GM23338 (cell line): ENCODE results near the gene CMIP. TPM values are rescaled to one million over a fixed set of nuclear protein-coding genes. Genes with fewer than 3 reads are reported as not detected.

Source experiments
- ATAC-seq: fragments of 200-7000 bp; cut with Tn5 transposase; 3 replicates; pipeline ENCODE4 v1.9.1; 2020
- DNase-seq: peaks from one replicate; pipeline ENCODE4 v3.0.0-alpha.2; 2015; ENCODE audit warnings: low spot score
- H2AFZ ChIP-seq: fragments of 200-600 bp; sonication (generic); 2 replicates; pipeline ENCODE4 v1.8.0; 2016; ENCODE audit warnings: antibody characterized with exemption, mild to moderate bottlenecking, moderate library complexity
- H3F3A ChIP-seq: fragments of 200-600 bp; sonication (generic); replicated peaks from 2 replicates; pipeline ENCODE4 v1.8.0; 2017; ENCODE audit warnings: antibody characterized with exemption, mixed run types, low read depth
- H3K27ac ChIP-seq: fragments of 200-600 bp; sonication (generic); 2 replicates; pipeline ENCODE4 v1.6.1; 2016; ENCODE audit warnings: low read depth
- H3K27me3 ChIP-seq: fragments of 200-600 bp; sonication (generic); 2 replicates; pipeline ENCODE4 v1.8.0; 2016; ENCODE audit warnings: mild to moderate bottlenecking, mixed run types, moderate library complexity; ENCODE audit not compliant: insufficient read depth
- H3K36me3 ChIP-seq: fragments of 200-600 bp; sonication (generic); 2 replicates; pipeline ENCODE4 v1.8.0; 2016; ENCODE audit warnings: mild to moderate bottlenecking; ENCODE audit not compliant: insufficient read depth
- H3K4me1 ChIP-seq: fragments of 200-600 bp; sonication (generic); 2 replicates; pipeline ENCODE4 v1.8.0; 2016; ENCODE audit warnings: mild to moderate bottlenecking, moderate library complexity; ENCODE audit not compliant: insufficient read depth
- H3K4me2 ChIP-seq: fragments of 200-600 bp; sonication (generic); 2 replicates; pipeline ENCODE4 v1.7.1; 2017; ENCODE audit warnings: mixed run types
- H3K4me3 ChIP-seq: fragments of 200-600 bp; sonication (generic); 2 replicates; pipeline ENCODE4 v1.6.1; 2016; ENCODE audit warnings: mixed run types
- H3K79me2 ChIP-seq: fragments of 200-600 bp; sonication (generic); replicated peaks from 2 replicates; pipeline ENCODE4 v1.8.0; 2017; ENCODE audit warnings: mild to moderate bottlenecking; ENCODE audit not compliant: insufficient read depth
- H3K9me2 ChIP-seq: fragments of 200-600 bp; sonication (generic); 2 replicates; pipeline ENCODE4 v1.8.0; 2017; ENCODE audit not compliant: insufficient read depth
- H4K20me1 ChIP-seq: fragments of 200-600 bp; sonication (generic); replicated peaks from 2 replicates; pipeline ENCODE4 v1.8.0; 2017; ENCODE audit warnings: mild to moderate bottlenecking; ENCODE audit not compliant: insufficient read depth
- H3K27ac Mint-ChIP-seq: 2 replicates; pipeline ENCODE4 v1.8.0; 2020; ENCODE audit warnings: inconsistent platforms, mild to moderate bottlenecking, moderate library complexity, mixed read lengths
- H3K27me3 Mint-ChIP-seq: 3 replicates; pipeline ENCODE4 v1.8.0; 2022; ENCODE audit warnings: low read depth, mild to moderate bottlenecking, moderate library complexity, mixed read lengths, inconsistent platforms; ENCODE audit not compliant: insufficient read depth, poor library complexity
- H3K36me3 Mint-ChIP-seq: 3 replicates; pipeline ENCODE4 v1.8.0; 2021; ENCODE audit warnings: low read depth, mild to moderate bottlenecking, inconsistent platforms, moderate library complexity, mixed read lengths
- H3K4me1 Mint-ChIP-seq: 3 replicates; pipeline ENCODE4 v1.8.0; 2020; ENCODE audit warnings: mild to moderate bottlenecking, inconsistent platforms, mixed read lengths
- H3K4me3 Mint-ChIP-seq: 3 replicates; pipeline ENCODE4 v1.8.0; 2021; ENCODE audit warnings: moderate library complexity, mild to moderate bottlenecking, inconsistent platforms, mixed read lengths
- H3K9me3 Mint-ChIP-seq: 3 replicates; pipeline ENCODE4 v1.8.0; 2020; ENCODE audit warnings: moderate library complexity, mild to moderate bottlenecking, inconsistent platforms, mixed read lengths
- CREB1 ChIP-seq: fragments of 250-450 bp; sonication (Bioruptor Pico); IDR thresholded peaks from 2 replicates; pipeline ENCODE4 v1.5.0; 2020; ENCODE audit warnings: low read depth, mild to moderate bottlenecking, moderate library complexity
- CTCF ChIP-seq, 2 experiments: fragments of 200-600 bp in 1 of 2; sonication (generic) in 1 of 2; conservative IDR thresholded peaks; 2 replicates each; pipeline versions ENCODE4 v1.5.1 to v1.6.1; 2016 to 2017; ENCODE audit warnings: antibody characterized with exemption in 2 of 2, low read depth in 2 of 2, mild to moderate bottlenecking in 2 of 2, moderate library complexity in 1 of 2
- ETS1 ChIP-seq: IDR thresholded peaks from 2 replicates; pipeline ENCODE4 v1.6.1; 2016; ENCODE audit warnings: antibody characterized with exemption
- EZH2 ChIP-seq: fragments of 200-600 bp; sonication (generic); IDR thresholded peaks from one replicate; pipeline ENCODE4 v1.8.0; 2017; ENCODE audit warnings: antibody characterized with exemption, mild to moderate bottlenecking, low read depth; ENCODE audit not compliant: unreplicated experiment
- EZH2phosphoT487 ChIP-seq: fragments of 200-600 bp; sonication (generic); IDR thresholded peaks from one replicate; pipeline ENCODE4 v1.8.1; 2018; ENCODE audit warnings: antibody characterized with exemption; ENCODE audit not compliant: unreplicated experiment
- JUNB ChIP-seq: IDR thresholded peaks from one replicate; pipeline ENCODE4 v1.6.1; 2016; ENCODE audit warnings: antibody characterized with exemption; ENCODE audit not compliant: unreplicated experiment
- NANOG ChIP-seq: IDR thresholded peaks from 2 replicates; pipeline ENCODE4 v1.6.1; 2016; ENCODE audit warnings: antibody characterized with exemption, borderline replicate concordance
- POLR2AphosphoS5 ChIP-seq: IDR thresholded peaks from 2 replicates; pipeline ENCODE4 v1.6.1; 2016; ENCODE audit warnings: antibody characterized with exemption, low read depth
- REST ChIP-seq: IDR thresholded peaks from one replicate; pipeline ENCODE4 v1.6.1; 2018; ENCODE audit warnings: antibody characterized with exemption; ENCODE audit not compliant: unreplicated experiment
- STAT1 ChIP-seq: IDR thresholded peaks from one replicate; pipeline ENCODE4 v1.6.1; 2016; ENCODE audit warnings: antibody characterized with exemption; ENCODE audit not compliant: unreplicated experiment
- ZNF114 ChIP-seq: fragments of 250-450 bp; sonication (Bioruptor Pico); IDR thresholded peaks from 2 replicates; pipeline ENCODE4 v1.5.0; 2020; ENCODE audit warnings: mild to moderate bottlenecking, moderate library complexity
- ZNF331 ChIP-seq: fragments of 250-450 bp; sonication (Bioruptor Pico); IDR thresholded peaks from 2 replicates; pipeline ENCODE4 v1.5.0; 2020; ENCODE audit warnings: low read depth, mild to moderate bottlenecking, moderate library complexity
- ZNF462 ChIP-seq: fragments of 250-450 bp; sonication (Bioruptor Pico); IDR thresholded peaks from 2 replicates; pipeline ENCODE4 v1.5.0; 2020; ENCODE audit warnings: mild to moderate bottlenecking, moderate library complexity
- polyA plus RNA-seq: library from polyadenylated mRNA; unstranded; fragments of >200 nt; fragmentation: Nextera tagmentation; extraction: Ambion mirVana; gene quantifications from 2 replicates; pipeline ENCODE4 v1.2.1, GENCODE V29; 2016
- total RNA-seq: library from RNA; depleted of rRNA; stranded (reverse); fragments of >200 nt; shearing (Covaris generic); gene quantifications from 2 replicates; pipeline ENCODE4 v1.2.3, GENCODE V29; 2014

Gene CMIP
- total and polyA plus RNA-seq, 2 experiments from 2014 or later, result 9.5 to 62.3 TPM

- Histone ChIP-seq H3K27ac (no peak overlapping the region), H3K4me3 (no peak overlapping the region), H3K36me3 (no peaks in the 10 kb centered on the region), H3K79me2 (peaks cover 89% of the 10 kb centered on the region), H3K9me2 (no peaks in the 10 kb centered on the region), H3K4me1 (no peaks in the 10 kb centered on the region; the same call in 1 of the 2 replicates), H4K20me1 (peaks cover 48% of the 10 kb centered on the region), H3K4me2 (no peak overlapping the region), H3K27me3 (no peaks in the 10 kb centered on the region), H3F3A (no peaks in the 10 kb centered on the region), H2AFZ (no peak overlapping the region)
- TF ChIP-seq ZNF462 (CRISPR knock-in tag), result no peak
- no peak for TF ChIP-seq CREB1 (CRISPR knock-in tag)
- no peak for TF ChIP-seq POLR2AphosphoS5
- TF ChIP-seq REST, result no peak
- no peak for TF ChIP-seq NANOG
- TF ChIP-seq JUNB, result no peak
- no peak; a peak in 1 of 4 replicates for TF ChIP-seq CTCF (conservative IDR thresholded peaks at IDR 0.05; ENCODE audit: low read depth in 2 of 2)
- no peak for TF ChIP-seq EZH2phosphoT487
- TF ChIP-seq EZH2, result no peak
- TF ChIP-seq ZNF114, result no peak
- TF ChIP-seq ETS1, result no peak
- no peak for TF ChIP-seq ZNF331
- no peak for TF ChIP-seq STAT1
- Mint-ChIP-seq H3K36me3 (no peaks in the 10 kb centered on the region), H3K9me3 (no peaks in the 10 kb centered on the region), H3K27me3 (peaks cover 5% of the 10 kb centered on the region), H3K27ac (no peak overlapping the region), H3K4me1 (peaks cover 12% of the 10 kb centered on the region), H3K4me3 (no peak overlapping the region)
- no peak for ATAC-seq
- no peak for DNase-seq
Observed at GRCh38 chr16:81558077-81558443, 113.5 kb downstream of the CMIP start.
